Smooth muscle cell (in vitro differentiated cells): ENCODE measurements around the gene RBM42. TPM values are rescaled to one million over a fixed set of nuclear protein-coding genes. Genes with fewer than 3 reads are reported as not detected.

Experiments used
- DNase-seq: peaks from one replicate; lab custom pipeline; 2025; ENCODE audit not compliant: unreplicated experiment; lab: John Stamatoyannopoulos, UW
- H2AFZ ChIP-seq: fragments of 200-600 bp; sonication (generic); 2 replicates; pipeline ENCODE4 v1.6.0; 2016; ENCODE audit warnings: antibody characterized with exemption, low read depth, mild to moderate bottlenecking
- H3F3A ChIP-seq: fragments of 200-600 bp; sonication (generic); 2 replicates; pipeline ENCODE4 v1.6.0; 2017; ENCODE audit warnings: antibody characterized with exemption, low read depth
- H3K27ac ChIP-seq: fragments of 200-600 bp; sonication (generic); 2 replicates; pipeline ENCODE4 v1.5.1; 2016; ENCODE audit warnings: low read depth, mild to moderate bottlenecking
- H3K27me3 ChIP-seq: fragments of 200-600 bp; sonication (generic); 2 replicates; pipeline ENCODE4 v1.6.1; 2016; ENCODE audit warnings: low read depth, mild to moderate bottlenecking
- H3K36me3 ChIP-seq: fragments of 200-600 bp; sonication (generic); 2 replicates; pipeline ENCODE4 v1.5.1; 2016; ENCODE audit warnings: low read depth
- H3K4me1 ChIP-seq: fragments of 200-600 bp; sonication (generic); 2 replicates; pipeline ENCODE4 v1.5.1; 2016; ENCODE audit warnings: low read depth
- H3K4me2 ChIP-seq: fragments of 200-600 bp; sonication (generic); 2 replicates; pipeline ENCODE4 v1.6.0; 2016; ENCODE audit warnings: mild to moderate bottlenecking
- H3K4me3 ChIP-seq: fragments of 200-600 bp; sonication (generic); 2 replicates; pipeline ENCODE4 v1.5.1; 2016; ENCODE audit warnings: mild to moderate bottlenecking
- H3K79me2 ChIP-seq: fragments of 200-600 bp; sonication (generic); 2 replicates; pipeline ENCODE4 v1.6.0; 2016; ENCODE audit warnings: low read depth, mild to moderate bottlenecking
- H3K9ac ChIP-seq: fragments of 200-600 bp; sonication (generic); 2 replicates; pipeline ENCODE4 v1.6.0; 2016; ENCODE audit warnings: low read depth
- H3K9me3 ChIP-seq: fragments of 200-600 bp; sonication (generic); replicated peaks from 2 replicates; pipeline ENCODE4 v1.5.1; 2016; ENCODE audit warnings: low read depth
- H4K20me1 ChIP-seq: fragments of 200-600 bp; sonication (generic); 2 replicates; pipeline ENCODE4 v1.6.0; 2016; ENCODE audit warnings: low read depth
- WGBS: methylation state at CpG from one replicate; pipeline ENCODE4 v1.1.7; 2016; ENCODE audit warnings: low lambda C conversion rate; 5-methylcytosine and 5-hydroxymethylcytosine counted together
- polyA plus RNA-seq: library from polyadenylated mRNA; unstranded; fragments of >200 nt; fragmentation: Nextera tagmentation; extraction: Ambion mirVana; gene quantifications from 2 replicates; pipeline ENCODE4 v1.2.1, GENCODE V29; 2016
- total RNA-seq: library from RNA; depleted of rRNA; stranded (reverse); fragments of >200 nt; gene quantifications from 2 replicates; pipeline ENCODE4 v1.2.3, GENCODE V29; 2014
- TF ChIP-seq, protein P1 (sequence below): fragments of 200-600 bp; sonication (generic); IDR thresholded peaks from 2 replicates; pipeline ENCODE4 v1.5.1; 2017; ENCODE audit warnings: borderline replicate concordance, mild to moderate bottlenecking, antibody characterized with exemption; ENCODE audit not compliant: insufficient read depth, poor library complexity, severe bottlenecking

Gene RBM42
- total and polyA plus RNA-seq, 2 experiments from 2014 or later, result 42.4 to 143 TPM

GRCh38 chr19:35619290-35619923 is 9.4 kb upstream of the RBM42 start:
- Histone ChIP-seq H3K27me3 (no peaks in the 10 kb centered on the region), H3K4me3 (no peak overlapping the region), H3K4me2 (no peak overlapping the region), H3K4me1 (no peaks in the 10 kb centered on the region), H4K20me1 (no peaks in the 10 kb centered on the region), H3K27ac (no peak overlapping the region), H3K36me3 (no peaks in the 10 kb centered on the region), H3K9me3 (no peaks in the 10 kb centered on the region), H3F3A (no peaks in the 10 kb centered on the region), H3K79me2 (no peaks in the 10 kb centered on the region), H2AFZ (no peak overlapping the region), H3K9ac (no peak overlapping the region)
- TF ChIP-seq, protein P1, sequence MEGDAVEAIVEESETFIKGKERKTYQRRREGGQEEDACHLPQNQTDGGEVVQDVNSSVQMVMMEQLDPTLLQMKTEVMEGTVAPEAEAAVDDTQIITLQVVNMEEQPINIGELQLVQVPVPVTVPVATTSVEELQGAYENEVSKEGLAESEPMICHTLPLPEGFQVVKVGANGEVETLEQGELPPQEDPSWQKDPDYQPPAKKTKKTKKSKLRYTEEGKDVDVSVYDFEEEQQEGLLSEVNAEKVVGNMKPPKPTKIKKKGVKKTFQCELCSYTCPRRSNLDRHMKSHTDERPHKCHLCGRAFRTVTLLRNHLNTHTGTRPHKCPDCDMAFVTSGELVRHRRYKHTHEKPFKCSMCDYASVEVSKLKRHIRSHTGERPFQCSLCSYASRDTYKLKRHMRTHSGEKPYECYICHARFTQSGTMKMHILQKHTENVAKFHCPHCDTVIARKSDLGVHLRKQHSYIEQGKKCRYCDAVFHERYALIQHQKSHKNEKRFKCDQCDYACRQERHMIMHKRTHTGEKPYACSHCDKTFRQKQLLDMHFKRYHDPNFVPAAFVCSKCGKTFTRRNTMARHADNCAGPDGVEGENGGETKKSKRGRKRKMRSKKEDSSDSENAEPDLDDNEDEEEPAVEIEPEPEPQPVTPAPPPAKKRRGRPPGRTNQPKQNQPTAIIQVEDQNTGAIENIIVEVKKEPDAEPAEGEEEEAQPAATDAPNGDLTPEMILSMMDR, result no peak
- DNase-seq, result no peak
- WGBS, result 98% methylated on average over 8 of the region's 12 CpGs

GRCh38 chr19:35620001-35620400 is 8.8 kb upstream of the RBM42 start:
- Histone ChIP-seq H3K79me2 (no peaks in the 10 kb centered on the region), H3F3A (no peaks in the 10 kb centered on the region), H3K36me3 (no peaks in the 10 kb centered on the region), H4K20me1 (no peaks in the 10 kb centered on the region), H3K4me3 (no peak overlapping the region), H3K9me3 (no peaks in the 10 kb centered on the region), H3K27ac (no peak overlapping the region), H3K9ac (no peak overlapping the region), H3K27me3 (no peaks in the 10 kb centered on the region), H3K4me1 (no peaks in the 10 kb centered on the region), H3K4me2 (no peak overlapping the region), H2AFZ (no peak overlapping the region)
- no peak for DNase-seq
- TF ChIP-seq, protein P1, result no peak
- 96% methylated on average over 17 of the region's 17 CpGs for WGBS

DNA sequence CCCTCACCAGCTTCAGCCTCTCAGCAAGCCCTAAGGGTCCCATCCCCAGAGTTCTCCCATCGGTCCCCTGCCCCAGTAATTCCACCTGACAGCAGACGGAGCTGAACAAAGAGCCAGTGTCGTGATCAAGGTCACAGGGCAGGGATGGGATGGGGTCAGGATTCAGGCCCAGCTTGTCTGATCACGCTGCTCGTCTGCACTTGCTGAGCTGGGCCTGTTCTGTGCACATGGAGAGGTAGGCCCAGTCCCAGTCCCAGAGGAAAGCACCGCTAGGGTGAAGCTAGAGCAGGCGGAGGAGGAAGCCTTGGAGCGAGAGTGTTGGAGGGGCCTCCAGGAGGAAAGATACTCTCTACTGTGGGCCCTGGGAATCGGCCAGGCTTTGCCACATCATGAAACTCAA is 7.1 kb upstream of the RBM42 start:
- Histone ChIP-seq H3K4me3 (no peak overlapping the region), H3K79me2 (no peaks in the 10 kb centered on the region), H4K20me1 (no peaks in the 10 kb centered on the region), H3K4me1 (no peaks in the 10 kb centered on the region), H3K4me2 (no peak overlapping the region), H3K27ac (no peak overlapping the region), H3K9ac (no peak overlapping the region), H3F3A (no peaks in the 10 kb centered on the region), H3K9me3 (no peaks in the 10 kb centered on the region), H3K36me3 (no peaks in the 10 kb centered on the region), H2AFZ (no peak overlapping the region), H3K27me3 (no peaks in the 10 kb centered on the region)
- over 99% methylated on average over 9 of the region's 9 CpGs for WGBS
- DNase-seq, result no peak
- TF ChIP-seq, protein P1, result no peak

- TF ChIP-seq, protein P1, result no peak
- H4K20me1 ChIP-seq, result no peaks in the 10 kb centered on the region
- H3K27ac ChIP-seq, result no peak overlapping the region
- H3K4me1 ChIP-seq, result no peaks in the 10 kb centered on the region
- no peaks in the 10 kb centered on the region for H3F3A ChIP-seq
- H3K27me3 ChIP-seq, result no peaks in the 10 kb centered on the region
- no peaks in the 10 kb centered on the region for H3K79me2 ChIP-seq
- 98% methylated on average over 10 of the region's 13 CpGs for WGBS
- no peaks in the 10 kb centered on the region for H3K36me3 ChIP-seq
- no peak overlapping the region for H3K4me2 ChIP-seq
- H3K9me3 ChIP-seq, result no peaks in the 10 kb centered on the region
- H3K4me3 ChIP-seq, result no peak overlapping the region
- no peak overlapping the region for H2AFZ ChIP-seq
- no peak for DNase-seq
- H3K9ac ChIP-seq, result no peak overlapping the region
Measured at GRCh38 chr19:35622750-35623149, 6.1 kb upstream of the RBM42 start.
